ENCODE data around the gene ARAP1.

GRCh38 chr11:72701466-72701865 lies 50.7 kb downstream of the ARAP1 start:
- TF ChIP-seq SUZ12 (IDR thresholded peaks at IDR 0.05; ENCODE audit: extremely low read depth, insufficient read depth, insufficient read length) (no peak), ZNF274 (IDR thresholded peaks at IDR 0.05; ENCODE audit: low read depth, low read length) (no peak)
